ENCODE measurements around the gene KAT2B.

Gene KAT2B

DNA sequence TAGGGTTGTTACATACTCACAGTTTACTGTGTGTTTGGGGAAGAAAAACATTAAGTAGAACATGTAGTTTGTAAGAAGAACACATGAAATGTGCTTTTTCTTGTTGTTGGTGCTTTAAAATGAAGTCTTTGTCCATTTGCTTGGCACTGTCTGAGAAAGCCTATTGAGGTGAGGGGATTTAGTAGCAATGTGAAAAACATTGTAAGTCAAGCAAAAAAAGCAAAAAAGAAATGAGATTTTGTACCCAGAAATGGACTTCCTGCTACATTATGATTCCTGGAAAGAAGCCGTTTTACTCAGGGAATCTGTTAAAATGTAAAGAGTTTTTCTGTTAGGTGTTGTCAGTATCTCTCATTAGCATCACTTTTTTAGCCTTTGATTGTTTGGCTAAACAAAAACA lies 59.9 kb downstream of the KAT2B start:
- no peak for DNase-seq (ENCODE audit: low read depth)

DNA sequence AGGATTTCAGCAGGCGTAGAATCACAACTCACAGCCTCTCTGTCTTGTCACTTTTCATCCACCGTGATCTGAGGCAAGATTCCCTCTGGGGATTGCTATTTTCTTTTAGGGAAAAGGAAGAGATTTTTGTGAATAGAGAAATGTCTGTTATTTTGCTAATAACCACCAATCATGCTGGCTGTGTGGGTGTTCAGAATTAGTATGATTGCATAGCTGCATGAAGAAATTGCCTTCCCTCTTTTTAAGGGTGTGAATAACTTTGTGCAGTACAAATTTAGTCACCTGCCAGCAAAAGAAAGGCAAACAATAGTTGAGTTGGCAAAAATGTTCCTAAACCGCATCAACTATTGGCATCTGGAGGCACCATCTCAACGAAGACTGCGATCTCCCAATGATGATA lies 60.8 kb downstream of the KAT2B start:
- DNase-seq (ENCODE audit: low read depth): no peak

DNA sequence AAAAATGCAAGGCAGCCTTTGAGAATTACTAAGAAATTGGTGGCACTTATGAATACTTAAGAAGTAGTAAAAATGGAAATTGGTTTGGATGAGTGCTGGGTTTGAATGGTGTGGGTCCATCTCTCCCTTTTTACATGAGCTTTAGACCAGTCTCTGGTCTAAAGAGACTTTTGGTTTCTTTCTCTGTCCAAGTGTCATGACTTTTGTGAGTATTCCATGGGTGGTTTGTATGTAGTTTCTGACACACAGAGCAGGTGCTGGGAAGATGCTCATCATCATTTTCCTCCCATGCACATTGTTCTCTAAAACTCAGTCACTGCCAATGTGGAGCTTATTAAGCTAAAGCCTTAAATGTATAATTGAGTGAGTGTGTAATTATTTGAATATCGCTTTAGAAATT lies 63.5 kb downstream of the KAT2B start:
- DNase-seq (ENCODE audit: low read depth): no peak

DNA sequence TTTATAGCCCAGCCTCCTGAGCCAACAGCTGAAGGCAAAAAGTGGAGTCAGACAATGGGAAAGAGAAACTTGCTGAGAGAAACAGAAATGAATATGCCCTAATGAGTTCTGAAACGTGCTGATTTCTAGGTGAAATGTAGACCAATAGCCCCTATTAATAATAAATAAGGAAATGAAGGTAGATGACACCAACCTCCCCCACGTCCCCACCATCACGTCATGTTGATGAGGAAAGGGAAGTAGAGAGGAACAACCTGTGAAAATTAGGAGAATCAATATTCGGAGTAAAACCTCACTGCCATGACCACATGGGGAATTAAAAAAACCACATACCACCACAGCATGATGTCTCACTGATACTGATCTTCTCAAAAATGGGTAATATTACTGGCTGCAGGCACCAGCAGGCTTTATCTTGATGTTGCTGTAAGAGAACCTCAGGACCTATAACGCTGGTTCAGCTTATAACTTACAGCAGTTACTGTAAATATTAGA lies 64.0 kb downstream of the KAT2B start:
- DNase-seq (ENCODE audit: low read depth): no peak

DNA sequence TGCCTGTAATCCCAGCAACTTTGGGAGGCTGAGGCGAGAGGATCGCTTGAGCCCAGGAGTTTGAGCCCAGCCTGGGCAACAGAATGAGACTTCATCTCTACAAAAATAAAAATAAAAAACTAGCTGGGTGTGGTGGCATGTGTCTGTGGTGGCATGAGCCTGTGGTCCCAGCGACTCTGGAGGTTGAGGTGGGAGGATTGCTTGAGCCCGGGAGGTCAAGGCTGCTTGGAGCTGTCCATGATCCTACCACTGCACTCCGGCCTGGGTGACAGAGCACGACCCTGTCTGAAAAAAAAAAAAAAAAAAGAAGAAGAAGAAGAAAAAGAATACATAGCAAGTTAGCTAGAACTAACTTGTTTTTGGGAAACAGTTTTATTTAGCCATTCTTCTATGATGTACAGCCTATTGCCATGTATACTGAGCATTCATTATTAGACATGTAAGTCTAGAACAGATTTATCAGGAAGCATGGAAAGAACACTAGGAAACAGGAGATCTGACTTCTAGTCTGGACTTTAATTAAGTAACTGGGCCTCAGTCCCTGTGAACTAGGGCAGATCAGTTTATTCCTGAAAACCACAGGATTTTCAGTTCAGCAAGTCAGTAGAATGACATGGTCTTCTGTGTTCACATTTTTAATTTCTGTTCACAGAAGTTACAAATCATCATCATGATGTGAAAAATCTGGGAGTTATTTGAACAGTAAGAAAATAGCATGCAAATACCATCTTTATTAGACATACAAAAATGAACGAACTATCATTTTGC lies 65.5 kb downstream of the KAT2B start:
- no peak for DNase-seq (ENCODE audit: low read depth)

DNA sequence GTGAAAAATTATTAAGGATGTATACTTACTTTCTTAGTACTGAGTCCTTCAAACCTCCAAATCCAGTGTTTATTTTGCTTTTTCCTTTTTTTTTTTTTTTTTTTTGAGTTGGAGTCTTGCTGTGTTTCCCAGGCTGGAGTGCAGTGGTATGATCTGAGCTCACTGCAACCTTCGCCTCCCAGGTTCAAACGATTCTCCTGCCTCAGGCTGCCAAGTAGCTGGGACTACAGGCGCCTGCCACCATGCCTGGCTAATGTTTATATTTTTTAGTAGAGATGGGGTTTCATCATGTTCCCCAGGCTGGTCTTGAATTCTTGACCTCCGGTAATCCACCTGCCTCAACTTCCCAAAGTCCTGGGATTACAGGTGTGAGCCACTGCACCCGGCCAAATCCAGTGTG lies 67.5 kb downstream of the KAT2B start:
- no peak for DNase-seq (ENCODE audit: low read depth)

DNA sequence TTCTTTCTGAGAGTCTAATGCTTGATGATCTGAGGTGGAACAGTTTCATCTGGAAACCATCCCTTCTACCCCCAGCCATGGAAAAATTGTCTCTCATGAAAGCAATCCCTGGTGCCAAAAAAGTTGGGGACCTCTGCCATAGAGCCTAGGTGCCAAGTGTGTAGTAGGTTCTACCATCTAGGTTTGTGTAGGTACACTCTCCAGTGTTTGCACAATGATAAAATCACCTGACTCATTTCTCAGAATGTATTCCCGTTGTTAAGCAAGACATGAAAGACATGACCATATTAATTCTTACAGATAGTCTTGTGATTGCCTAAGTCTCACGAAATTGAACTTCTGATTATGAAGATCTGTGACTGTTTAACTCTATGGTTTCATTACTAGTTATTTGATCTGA lies 68.6 kb downstream of the KAT2B start:
- DNase-seq (ENCODE audit: low read depth): no peak

DNA sequence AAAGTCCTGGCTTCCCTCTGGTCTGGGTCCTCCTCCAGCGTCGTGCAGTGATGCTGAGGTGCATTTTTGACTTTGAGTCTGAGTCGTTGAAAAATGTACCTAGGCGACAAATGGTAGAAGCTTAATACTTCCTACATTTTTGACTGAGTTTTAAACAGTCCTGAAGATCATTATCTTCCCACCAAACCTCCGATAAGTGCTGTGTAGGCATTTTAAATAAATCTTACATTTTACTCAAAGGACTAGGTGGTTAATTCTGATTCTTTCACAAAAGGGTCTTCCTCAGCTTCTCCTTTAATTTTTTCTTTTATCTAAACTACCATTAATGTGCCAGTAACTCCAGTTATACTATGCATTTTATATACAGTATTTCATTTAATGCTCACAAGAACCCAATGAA lies 70.6 kb downstream of the KAT2B start:
- DNase-seq (ENCODE audit: low read depth): no peak

DNA sequence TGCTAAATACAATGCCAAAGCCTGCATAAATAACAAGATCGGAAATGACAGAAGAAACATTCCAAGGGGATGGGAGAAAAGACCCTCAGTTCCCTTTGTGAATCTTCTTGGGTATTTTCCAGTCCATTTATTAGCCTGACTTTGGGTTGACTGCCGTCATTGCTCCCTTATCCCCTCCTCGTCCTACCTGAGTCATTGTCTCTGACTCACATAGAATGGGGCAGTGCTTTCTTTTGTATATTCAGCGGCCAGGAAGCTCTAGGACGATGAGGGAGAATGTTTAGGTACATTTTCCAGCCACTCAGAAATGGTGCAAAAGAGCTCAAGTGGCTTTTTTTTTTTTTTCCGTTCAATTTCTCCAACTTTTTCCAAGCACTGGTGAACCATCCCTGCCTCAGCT lies 71.6 kb downstream of the KAT2B start:
- no peak for DNase-seq (ENCODE audit: low read depth)

DNA sequence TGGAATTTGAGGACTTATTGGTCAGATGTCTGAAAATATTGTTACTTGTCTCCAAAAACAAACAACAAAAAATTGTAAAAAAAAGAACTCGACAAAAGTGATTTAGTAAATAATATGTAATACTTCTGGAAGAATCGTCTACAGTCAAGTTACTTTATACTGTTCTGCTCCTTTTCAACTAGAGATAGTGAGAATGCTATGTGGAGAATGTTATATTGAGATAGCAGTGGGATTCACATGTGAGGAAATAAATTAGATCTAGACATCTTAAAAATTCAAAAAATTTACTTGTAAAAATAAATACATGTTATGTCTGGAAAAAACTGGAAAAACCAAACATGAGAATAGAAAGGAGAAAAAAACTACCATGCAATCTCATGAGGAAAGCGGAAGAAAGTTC lies 80.8 kb downstream of the KAT2B start:
- DNase-seq (ENCODE audit: low read depth): no peak

DNA sequence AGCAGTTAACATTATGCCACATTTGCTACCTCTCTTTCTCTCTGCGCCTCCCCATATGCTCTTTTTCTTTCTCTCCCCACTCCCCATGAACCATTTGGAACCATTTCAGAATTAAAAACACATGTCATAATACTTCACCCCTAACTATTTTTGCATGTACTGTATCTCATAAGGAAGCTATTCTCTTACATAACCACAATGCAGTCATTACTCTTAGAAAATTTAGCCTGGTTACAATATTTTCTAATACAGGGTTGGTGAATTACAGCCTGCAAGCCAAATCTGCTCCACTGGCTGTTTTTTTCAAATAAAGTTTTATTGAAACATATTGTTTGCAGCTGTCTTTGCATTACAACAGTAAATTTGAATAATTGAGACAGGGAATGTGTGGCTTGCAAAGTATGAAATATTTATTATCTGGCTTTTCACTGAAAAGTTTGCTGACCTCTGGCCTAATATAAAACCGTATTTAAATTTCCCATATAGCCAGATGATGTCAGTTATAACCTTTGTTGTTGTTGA lies 82.9 kb downstream of the KAT2B start:
- no peak for DNase-seq (ENCODE audit: low read depth)

DNA sequence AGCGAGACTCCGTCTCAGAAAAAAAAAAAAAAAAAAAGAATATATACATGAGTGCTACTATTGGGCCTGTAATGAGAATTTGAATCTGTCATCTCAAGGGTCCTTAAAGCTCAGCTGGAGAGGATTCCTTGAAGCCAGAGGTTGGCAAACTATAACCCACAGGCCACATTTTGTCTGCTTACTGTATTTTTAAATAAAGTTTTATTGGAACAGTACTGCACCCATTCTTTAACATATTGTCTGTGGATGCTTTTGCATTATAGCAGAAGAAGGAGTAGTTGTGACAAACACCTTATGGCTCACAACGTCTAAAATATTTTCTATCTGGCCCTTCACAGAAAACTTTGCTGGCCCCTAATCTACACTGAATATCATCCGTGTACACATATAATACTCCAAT lies 85.0 kb downstream of the KAT2B start:
- no peak for DNase-seq (ENCODE audit: low read depth)

DNA sequence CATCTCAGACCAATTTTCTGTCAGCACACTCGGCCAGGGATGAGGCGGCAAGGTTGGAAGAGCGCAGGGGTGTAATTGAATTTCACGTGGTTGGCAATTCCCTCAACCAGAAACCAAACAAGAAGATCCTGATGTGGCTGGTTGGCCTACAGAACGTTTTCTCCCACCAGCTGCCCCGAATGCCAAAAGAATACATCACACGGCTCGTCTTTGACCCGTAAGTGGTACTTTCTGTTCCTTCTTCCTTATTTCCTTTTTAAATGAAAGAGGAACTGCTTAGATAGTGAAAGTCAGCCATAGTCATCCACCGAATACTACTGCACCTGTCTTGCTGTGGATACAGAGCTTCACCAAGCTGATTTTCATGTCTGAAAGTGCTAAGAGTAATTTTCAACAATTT lies 85.7 kb downstream of the KAT2B start:
- DNase-seq (ENCODE audit: low read depth): no peak

DNA sequence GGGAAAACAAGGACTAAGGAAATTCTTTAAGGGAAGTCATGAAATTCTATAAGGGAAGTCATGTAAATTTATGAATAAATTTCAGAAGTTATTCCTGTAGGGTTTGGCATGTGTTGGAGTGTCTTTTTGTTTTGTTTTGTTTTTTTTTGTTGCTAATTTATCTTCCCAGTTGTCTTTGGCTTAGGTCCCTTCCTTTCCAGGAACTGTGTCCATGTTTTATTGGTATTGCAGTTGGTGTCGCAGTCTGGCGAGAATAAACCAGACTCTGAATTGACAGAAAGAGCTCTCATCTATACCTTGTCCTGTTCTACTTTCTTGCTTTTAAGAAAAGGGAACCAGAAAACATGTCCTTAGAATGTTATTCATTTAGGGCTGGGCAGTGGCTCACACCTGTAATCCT lies 88.1 kb downstream of the KAT2B start:
- DNase-seq (ENCODE audit: low read depth): no peak

DNA sequence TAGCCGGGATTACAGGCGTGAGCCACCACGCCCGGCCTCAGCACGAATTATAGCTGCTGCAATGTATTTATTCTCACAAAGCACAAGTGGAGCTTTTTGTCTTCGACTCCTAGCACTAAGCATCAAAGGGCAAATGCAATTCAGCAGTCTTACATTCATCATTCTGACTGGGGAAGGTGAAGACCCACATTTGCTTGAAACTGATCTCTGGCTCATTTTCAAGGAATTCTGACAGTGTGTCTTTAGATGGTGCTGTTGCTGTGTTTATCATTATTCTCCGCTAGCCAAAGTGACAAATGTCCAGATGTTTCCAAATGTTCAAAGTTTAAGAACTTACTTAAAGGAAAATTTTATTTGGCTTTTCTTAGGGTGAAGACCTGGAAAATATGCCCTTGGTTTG lies 89.9 kb downstream of the KAT2B start:
- DNase-seq (ENCODE audit: low read depth): no peak

DNA sequence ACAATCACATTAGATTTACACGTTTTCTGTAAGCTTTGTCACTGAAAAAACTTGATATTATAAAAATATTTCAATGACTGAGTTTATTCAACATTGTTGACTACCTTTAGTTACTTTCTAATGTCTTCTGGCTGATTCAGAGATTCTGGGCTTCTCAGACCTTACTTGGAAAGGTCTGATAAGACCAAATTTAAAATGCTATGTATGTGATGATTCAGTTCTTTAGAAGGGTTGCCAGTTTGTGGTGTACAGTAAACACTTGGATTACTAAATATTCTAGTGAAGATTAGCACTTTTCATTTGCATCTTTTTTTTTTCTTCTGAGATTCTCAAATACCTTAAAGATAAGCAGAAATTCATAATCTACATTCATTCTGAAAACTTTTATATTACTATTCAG lies 96.0 kb downstream of the KAT2B start:
- no peak for DNase-seq (ENCODE audit: low read depth)

DNA sequence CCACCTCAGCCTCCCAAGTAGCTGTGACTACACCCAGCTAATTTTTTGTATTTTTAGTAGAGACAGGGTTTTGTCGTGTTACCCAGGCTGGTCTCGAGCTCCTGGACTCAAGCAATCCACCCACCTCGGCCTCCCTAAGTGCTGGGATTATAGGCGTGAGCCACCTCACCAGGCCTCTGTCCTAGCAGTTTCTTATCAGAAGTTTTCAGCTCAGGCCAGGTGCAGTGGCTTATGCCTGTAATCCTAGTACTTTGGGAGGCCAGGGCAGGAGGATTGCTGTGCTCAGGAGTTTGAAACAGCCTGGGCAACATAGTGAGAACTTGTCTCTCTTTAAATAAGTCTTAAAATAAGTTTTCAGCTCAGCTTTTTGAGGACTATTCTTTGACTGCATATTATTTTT lies 97.4 kb downstream of the KAT2B start:
- DNase-seq (ENCODE audit: low read depth): no peak

DNA sequence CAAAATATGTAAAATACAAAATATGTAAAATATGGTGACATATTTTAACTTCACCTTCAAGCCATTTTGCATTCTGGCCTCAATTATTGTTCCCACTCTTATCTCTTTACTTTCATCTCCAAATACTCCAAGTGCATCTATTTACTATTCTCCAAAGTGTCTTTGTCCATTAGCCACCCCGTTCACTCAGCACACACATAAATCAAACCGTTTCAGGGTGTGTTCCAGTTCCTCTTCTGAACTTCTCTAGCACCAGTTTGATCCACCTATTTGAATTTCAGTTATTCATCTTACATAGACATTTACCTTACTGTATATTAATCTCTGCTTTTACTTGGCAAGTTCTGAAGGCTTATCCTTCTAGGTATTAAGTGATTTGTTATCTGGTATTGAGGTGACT lies 100.6 kb downstream of the KAT2B start:
- DNase-seq (ENCODE audit: low read depth): no peak

DNA sequence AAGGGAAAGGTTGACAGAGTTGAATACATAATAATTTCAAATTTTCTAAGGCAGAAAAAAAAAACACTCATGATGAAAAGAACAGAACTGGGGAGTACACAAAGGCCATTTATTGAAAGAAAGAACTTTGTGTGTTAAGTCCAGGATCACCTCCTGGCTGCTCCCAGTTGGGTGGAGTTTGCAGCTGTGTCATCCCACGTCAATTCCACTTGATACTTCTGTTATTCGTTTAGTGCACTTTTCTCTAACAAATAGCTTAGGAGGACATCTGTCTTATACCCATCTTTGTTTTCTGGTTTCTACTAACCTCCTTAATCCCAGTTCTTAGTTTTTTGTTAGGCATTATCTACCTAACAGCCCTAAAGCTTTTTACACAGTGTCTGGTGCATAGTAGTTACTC lies 101.1 kb downstream of the KAT2B start:
- no peak for DNase-seq (ENCODE audit: low read depth)

DNA sequence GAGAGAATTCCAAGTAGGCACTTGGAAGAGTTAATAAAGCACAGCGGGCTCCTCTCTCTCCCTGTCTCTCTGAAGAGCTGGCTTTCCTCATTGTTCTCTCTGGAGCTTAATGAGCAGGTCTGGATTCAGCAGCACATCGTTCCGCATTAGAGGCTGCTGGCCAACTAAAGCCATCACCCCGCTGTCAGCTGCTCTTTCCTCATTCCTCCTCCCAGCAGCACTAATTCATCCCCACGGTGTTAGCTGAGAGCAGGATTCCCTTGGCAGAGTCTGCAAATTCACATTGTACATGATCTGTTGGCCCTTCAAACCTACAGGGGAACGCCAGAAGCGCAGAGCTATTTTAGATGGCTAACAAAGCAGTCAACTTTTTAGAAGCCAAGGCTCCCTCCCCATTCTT lies 101.6 kb downstream of the KAT2B start:
- no peak for DNase-seq (ENCODE audit: low read depth)

DNA sequence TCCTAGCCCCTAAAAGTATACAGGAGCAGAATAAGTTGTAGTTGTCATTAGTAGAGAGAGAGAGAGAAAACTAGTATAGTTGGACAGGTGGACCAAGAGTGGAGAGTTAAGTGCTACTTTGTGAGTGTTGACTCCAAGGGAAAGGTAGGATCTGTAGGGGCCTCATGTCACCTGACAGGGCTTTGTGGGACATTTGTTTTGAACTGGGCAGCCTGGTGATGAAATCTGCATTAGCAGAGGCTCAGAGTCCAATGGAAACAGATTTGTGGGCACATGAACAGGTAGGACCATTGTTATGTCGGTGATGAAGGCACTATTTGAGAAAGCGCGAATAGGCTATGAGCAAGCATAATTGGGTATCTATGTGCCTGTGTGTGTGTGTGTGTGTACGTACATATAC lies 102.3 kb downstream of the KAT2B start:
- no peak for DNase-seq (ENCODE audit: low read depth)

DNA sequence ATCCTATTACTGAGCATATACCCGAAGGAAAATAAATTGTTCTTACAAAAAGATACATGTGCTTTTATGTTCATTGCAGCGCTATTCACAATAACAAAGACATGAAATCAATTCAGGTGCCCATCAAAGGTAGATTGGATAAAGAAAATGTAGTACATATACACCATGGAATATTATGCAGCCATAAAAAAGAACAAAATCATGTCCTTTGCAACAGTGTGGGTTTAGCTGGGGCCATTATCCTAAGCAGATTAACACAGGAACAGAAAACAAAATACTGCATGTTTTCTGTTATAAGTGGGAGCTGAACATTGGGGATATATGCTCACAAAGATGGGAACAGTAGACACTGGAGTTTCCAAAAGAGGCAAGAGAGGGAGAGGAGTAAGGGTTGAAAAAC lies 103.3 kb downstream of the KAT2B start:
- no peak for DNase-seq (ENCODE audit: low read depth)

DNA sequence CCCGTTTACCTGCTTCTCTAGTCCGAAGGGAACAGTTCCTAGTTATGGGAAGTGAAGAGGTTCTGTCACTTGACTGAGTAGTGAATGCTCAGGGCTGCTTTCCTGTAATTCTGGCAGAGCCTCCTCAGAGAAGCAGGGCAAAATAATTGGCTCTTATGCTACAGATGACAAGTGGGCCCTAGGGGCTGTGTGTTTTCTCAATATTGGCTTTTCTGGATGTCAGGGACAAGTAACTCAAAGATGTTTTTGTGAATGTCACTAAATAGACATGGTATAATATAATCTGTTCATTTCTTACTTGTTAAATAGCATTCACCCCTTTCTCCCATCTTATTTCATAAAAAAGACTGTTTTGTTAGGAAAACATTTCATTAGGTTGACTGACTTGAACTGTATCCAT lies 105.6 kb downstream of the KAT2B start:
- DNase-seq (ENCODE audit: low read depth): no peak

DNA sequence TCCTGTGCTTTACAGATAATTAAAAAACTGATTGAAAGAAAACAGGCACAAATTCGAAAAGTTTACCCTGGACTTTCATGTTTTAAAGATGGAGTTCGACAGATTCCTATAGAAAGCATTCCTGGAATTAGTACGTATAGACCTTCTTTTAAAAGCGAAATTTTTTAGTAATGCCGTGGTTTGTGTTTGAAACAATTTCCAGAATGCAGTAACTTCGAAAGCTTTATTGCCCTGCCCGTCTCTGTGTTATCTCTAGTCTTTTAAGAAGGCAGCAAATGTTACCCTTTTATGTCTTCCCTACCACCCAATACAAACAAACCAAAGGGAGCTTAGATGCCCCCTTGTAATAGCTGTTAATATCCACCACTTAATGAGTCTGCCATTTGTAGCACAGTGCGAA lies 106.1 kb downstream of the KAT2B start:
- DNase-seq (ENCODE audit: low read depth): no peak

Data from activated T-cell treated with anti-CD3 and anti-CD28 coated beads for 1 hour (primary cell).